HEK293 (cell line): ENCODE results near the gene CEACAM1.

Experiments used
- GFI1B ChIP-seq: fragments of 450-650 bp; formaldehyde crosslinking; IDR thresholded peaks from 2 replicates; pipeline ENCODE4 v1.5.1; 2016; ENCODE audit warnings: missing biosample characterization, missing genetic modification characterization
- GLIS2 ChIP-seq: fragments of 450-650 bp; formaldehyde crosslinking; IDR thresholded peaks from 2 replicates; pipeline ENCODE4 v1.5.1; 2016; ENCODE audit warnings: missing biosample characterization, missing genetic modification characterization
- HOXD13 ChIP-seq: sonication (generic); formaldehyde crosslinking; IDR thresholded peaks from 2 replicates; pipeline ENCODE4 v1.8.0; 2022; ENCODE audit warnings: missing genetic modification reagents, borderline replicate concordance
- KLF9 ChIP-seq: fragments of 450-650 bp; formaldehyde crosslinking; IDR thresholded peaks from 2 replicates; pipeline ENCODE4 v1.5.1; 2016; ENCODE audit warnings: missing biosample characterization, missing genetic modification characterization, low read depth
- MZF1 ChIP-seq: fragments of 450-650 bp; formaldehyde crosslinking; IDR thresholded peaks from 2 replicates; pipeline ENCODE4 v1.5.1; 2017; ENCODE audit warnings: missing biosample characterization, missing genetic modification characterization, borderline replicate concordance
- PRDM10 ChIP-seq: fragments of 450-650 bp; formaldehyde crosslinking; IDR thresholded peaks from 2 replicates; pipeline ENCODE4 v1.5.1; 2016; ENCODE audit warnings: missing biosample characterization, missing genetic modification characterization
- RBAK ChIP-seq: fragments of 450-650 bp; formaldehyde crosslinking; IDR thresholded peaks from 2 replicates; pipeline ENCODE4 v1.5.1; 2016; ENCODE audit warnings: missing biosample characterization, missing genetic modification characterization
- SCRT1 ChIP-seq: fragments of 450-650 bp; formaldehyde crosslinking; IDR thresholded peaks from 2 replicates; pipeline ENCODE4 v1.5.1; 2016; ENCODE audit warnings: missing biosample characterization, missing genetic modification characterization, borderline replicate concordance
- SP3 ChIP-seq: fragments of 450-650 bp; formaldehyde crosslinking; IDR thresholded peaks from 2 replicates; pipeline ENCODE4 v1.5.1; 2016; ENCODE audit warnings: missing biosample characterization, missing genetic modification characterization
- YY1 ChIP-seq: fragments of 450-650 bp; formaldehyde crosslinking; IDR thresholded peaks from 2 replicates; pipeline ENCODE4 v1.5.1; 2018; ENCODE audit warnings: missing biosample characterization, missing genetic modification characterization
- YY2 ChIP-seq: fragments of 450-650 bp; formaldehyde crosslinking; IDR thresholded peaks from 2 replicates; pipeline ENCODE4 v1.5.1; 2016; ENCODE audit warnings: missing biosample characterization, missing genetic modification characterization
- ZBTB49 ChIP-seq: fragments of 450-650 bp; formaldehyde crosslinking; IDR thresholded peaks from 2 replicates; pipeline ENCODE4 v1.5.1; 2016; ENCODE audit warnings: missing biosample characterization, missing genetic modification characterization, low read depth
- ZFP37 ChIP-seq: fragments of 450-650 bp; formaldehyde crosslinking; IDR thresholded peaks from 2 replicates; pipeline ENCODE4 v1.5.1; 2016; ENCODE audit warnings: missing biosample characterization, missing genetic modification characterization
- ZIC2 ChIP-seq: fragments of 450-650 bp; formaldehyde crosslinking; IDR thresholded peaks from 2 replicates; pipeline ENCODE4 v1.5.1; 2016; ENCODE audit warnings: missing biosample characterization, missing genetic modification characterization
- ZNF10 ChIP-seq: fragments of 450-650 bp; formaldehyde crosslinking; IDR thresholded peaks from 2 replicates; pipeline ENCODE4 v1.5.1; 2017; ENCODE audit warnings: missing biosample characterization, missing genetic modification characterization
- ZNF132 ChIP-seq: fragments of 450-650 bp; formaldehyde crosslinking; IDR thresholded peaks from 2 replicates; pipeline ENCODE4 v1.5.1; 2017; ENCODE audit warnings: missing biosample characterization, missing genetic modification characterization, borderline replicate concordance
- ZNF23 ChIP-seq: fragments of 450-650 bp; formaldehyde crosslinking; IDR thresholded peaks from 2 replicates; pipeline ENCODE4 v1.5.1; 2016; ENCODE audit warnings: missing biosample characterization, missing genetic modification characterization, borderline replicate concordance
- ZNF311 ChIP-seq: fragments of 450-650 bp; formaldehyde crosslinking; IDR thresholded peaks from 2 replicates; pipeline ENCODE4 v1.5.1; 2017; ENCODE audit warnings: missing biosample characterization, missing genetic modification characterization, borderline replicate concordance
- ZNF350 ChIP-seq: fragments of 450-650 bp; formaldehyde crosslinking; IDR thresholded peaks from 2 replicates; pipeline ENCODE4 v1.5.0; 2017; ENCODE audit warnings: missing biosample characterization, mild to moderate bottlenecking, missing genetic modification characterization
- ZNF398 ChIP-seq: fragments of 450-650 bp; formaldehyde crosslinking; IDR thresholded peaks from 2 replicates; pipeline ENCODE4 v1.5.1; 2017; ENCODE audit warnings: missing biosample characterization, missing genetic modification characterization
- ZNF423 ChIP-seq: fragments of 450-650 bp; formaldehyde crosslinking; IDR thresholded peaks from 2 replicates; pipeline ENCODE4 v1.5.1; 2016; ENCODE audit warnings: missing biosample characterization, missing genetic modification characterization
- ZNF433 ChIP-seq: fragments of 450-650 bp; formaldehyde crosslinking; IDR thresholded peaks from 2 replicates; pipeline ENCODE4 v1.5.1; 2016; ENCODE audit warnings: missing biosample characterization, missing genetic modification characterization, low read depth
- ZNF548 ChIP-seq: fragments of 450-650 bp; formaldehyde crosslinking; IDR thresholded peaks from 2 replicates; pipeline ENCODE4 v1.5.1; 2016; ENCODE audit warnings: missing biosample characterization, missing genetic modification characterization
- ZNF692 ChIP-seq: fragments of 450-650 bp; formaldehyde crosslinking; IDR thresholded peaks from 2 replicates; pipeline ENCODE4 v1.5.1; 2016; ENCODE audit warnings: missing biosample characterization, missing genetic modification characterization
- ZNF747 ChIP-seq: fragments of 450-650 bp; formaldehyde crosslinking; IDR thresholded peaks from 2 replicates; pipeline ENCODE4 v1.5.1; 2016; ENCODE audit warnings: missing biosample characterization, missing genetic modification characterization
- ZNF768 ChIP-seq: fragments of 450-650 bp; formaldehyde crosslinking; IDR thresholded peaks from 2 replicates; pipeline ENCODE4 v1.5.1; 2018; ENCODE audit warnings: missing biosample characterization, mild to moderate bottlenecking, missing genetic modification characterization
- ZNF777 ChIP-seq: fragments of 450-650 bp; formaldehyde crosslinking; IDR thresholded peaks from 2 replicates; pipeline ENCODE4 v1.5.1; 2017; ENCODE audit warnings: missing biosample characterization, missing genetic modification characterization, borderline replicate concordance
- ZNF843 ChIP-seq: fragments of 450-650 bp; formaldehyde crosslinking; IDR thresholded peaks from 2 replicates; pipeline ENCODE4 v1.5.1; 2016; ENCODE audit warnings: missing biosample characterization, missing genetic modification characterization
- ZSCAN4 ChIP-seq: fragments of 450-650 bp; formaldehyde crosslinking; IDR thresholded peaks from 2 replicates; pipeline ENCODE4 v1.5.1; 2017; ENCODE audit warnings: missing biosample characterization, missing genetic modification characterization
- TF ChIP-seq, protein P1 (sequence below): fragments of 450-650 bp; formaldehyde crosslinking; IDR thresholded peaks from 2 replicates; pipeline ENCODE4 v1.5.1; 2016; ENCODE audit warnings: missing biosample characterization, missing genetic modification characterization

CEACAM1 gene

DNA sequence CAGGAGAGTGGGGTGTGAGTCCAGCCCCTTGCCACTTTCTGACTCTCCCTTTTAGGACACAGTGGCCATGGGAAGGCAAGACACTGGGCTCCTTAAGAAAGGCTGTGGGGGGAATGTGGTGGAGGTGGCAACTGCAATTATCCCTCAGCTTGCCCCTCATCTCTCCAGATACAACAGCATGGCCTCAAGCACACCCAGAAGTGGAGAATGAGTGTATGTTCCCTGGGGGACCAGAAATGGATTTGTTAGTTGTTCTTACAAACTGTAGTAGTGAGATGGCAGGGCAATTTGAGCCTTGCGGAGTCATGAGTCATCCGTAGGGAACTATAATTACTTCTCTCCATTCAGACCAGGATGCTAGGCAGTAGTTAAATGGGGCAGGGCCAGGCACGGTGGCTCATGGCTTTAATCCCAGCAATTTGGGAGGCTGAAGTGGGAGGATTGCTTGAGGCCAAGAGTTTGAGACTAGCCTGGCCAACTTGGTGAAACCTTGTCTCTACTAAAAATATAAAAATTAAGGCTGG, 59.9 kb downstream of the CEACAM1 start (continued):
- TF ChIP-seq ZNF777 (tag by site-specific recombination) (no peak), SCRT1 (tag by site-specific recombination) (no peak), KLF9 (tag by site-specific recombination) (peak; percentile 38), ZNF548 (tag by site-specific recombination) (no peak), ZNF23 (tag by site-specific recombination) (no peak), ZNF768 (0 out of 2 replicates have a peak, but pooled peaks have one; percentile 22), ZNF350 (tag by site-specific recombination) (no peak), YY2 (tag by site-specific recombination) (no peak), MZF1 (tag by site-specific recombination) (peak; percentile 95), ZNF843 (tag by site-specific recombination) (peak; percentile 79), ZNF10 (tag by site-specific recombination) (no peak; the same call in 1 of the 2 replicates), ZSCAN4 (tag by site-specific recombination) (peak; percentile 27; the same call in 1 of the 2 replicates), ZNF311 (no peak), ZBTB49 (no peak), ZNF132 (tag by site-specific recombination) (no peak), RBAK (tag by site-specific recombination) (no peak), YY1 (tag by site-specific recombination) (no peak), ZNF433 (tag by site-specific recombination) (no peak), ZNF747 (no peak), ZFP37 (peak; percentile 62), PRDM10 (tag by site-specific recombination) (peak; percentile 70), GFI1B (tag by site-specific recombination) (no peak), ZNF423 (tag by site-specific recombination) (no peak), HOXD13 (CRISPR knock-in tag) (no peak), GLIS2 (tag by site-specific recombination) (no peak; the same call in 1 of the 2 replicates), ZNF692 (tag by site-specific recombination) (peak; percentile 98), ZIC2 (no peak), ZNF398 (tag by site-specific recombination) (peak; percentile 92), SP3 (tag by site-specific recombination) (peak; percentile 37; the same call in 1 of the 2 replicates)
- TF ChIP-seq, protein P1, sequence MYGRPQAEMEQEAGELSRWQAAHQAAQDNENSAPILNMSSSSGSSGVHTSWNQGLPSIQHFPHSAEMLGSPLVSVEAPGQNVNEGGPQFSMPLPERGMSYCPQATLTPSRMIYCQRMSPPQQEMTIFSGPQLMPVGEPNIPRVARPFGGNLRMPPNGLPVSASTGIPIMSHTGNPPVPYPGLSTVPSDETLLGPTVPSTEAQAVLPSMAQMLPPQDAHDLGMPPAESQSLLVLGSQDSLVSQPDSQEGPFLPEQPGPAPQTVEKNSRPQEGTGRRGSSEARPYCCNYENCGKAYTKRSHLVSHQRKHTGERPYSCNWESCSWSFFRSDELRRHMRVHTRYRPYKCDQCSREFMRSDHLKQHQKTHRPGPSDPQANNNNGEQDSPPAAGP, result peak; percentile 96
